Measurements from ENCODE around the gene FOXL3.

- no peak for TF ChIP-seq EGR1 (IDR thresholded peaks at IDR 0.05)
- TF ChIP-seq EP300 (IDR thresholded peaks at IDR 0.05; ENCODE audit: borderline replicate concordance): no peak
- no peak for TF ChIP-seq RAD21 (IDR thresholded peaks at IDR 0.05; ENCODE audit: low read depth)
- no peak for TF ChIP-seq YY1 (IDR thresholded peaks at IDR 0.05; ENCODE audit: low read depth)
- TF ChIP-seq TCF12 (IDR thresholded peaks at IDR 0.05; ENCODE audit: low read depth): no peak
- TF ChIP-seq TEAD4 (IDR thresholded peaks at IDR 0.05): no peak
Observed at GRCh38 chr7:289756-290553, at the start of gene FOXL3.
